GDM1 (cell line): Measurements from ENCODE around the gene GNPTG.

Experiments used
- DNase-seq: peaks from one replicate; lab custom pipeline; 2025; lab: John Stamatoyannopoulos, UW

GNPTG gene

GRCh38 chr16:1333854-1334700 lies 17.7 kb upstream of the GNPTG start:
- DNase-seq, result no peak

GRCh38 chr16:1334739-1335138 lies 17.0 kb upstream of the GNPTG start:
- DNase-seq, result no peak

GRCh38 chr16:1335211-1335971 lies 16.3 kb upstream of the GNPTG start:
- no peak for DNase-seq

- no peak for DNase-seq
Measured at GRCh38 chr16:1335996-1336395, 15.7 kb upstream of the GNPTG start.

- no peak for DNase-seq
Measured at GRCh38 chr16:1336619-1337018, 15.1 kb upstream of the GNPTG start.

DNA sequence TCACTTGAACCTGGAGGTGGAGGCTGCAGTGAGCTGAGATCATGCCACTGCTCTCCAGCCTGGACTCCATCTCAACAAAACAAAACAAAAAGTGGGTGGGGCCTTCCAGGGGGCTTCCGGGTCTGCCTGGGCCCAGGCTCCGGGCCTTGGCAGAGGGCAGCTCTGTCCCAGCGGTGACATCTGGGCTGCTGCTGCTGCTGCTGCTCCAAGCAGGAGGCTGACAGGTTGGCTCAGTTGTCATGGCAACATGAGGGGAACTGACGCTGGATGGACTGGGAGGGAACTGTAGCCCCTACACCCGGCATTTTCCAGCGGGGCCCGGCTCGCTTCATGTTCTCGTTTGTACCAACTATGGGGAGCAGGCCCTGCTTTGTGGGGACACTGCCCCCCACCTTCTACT lies 14.2 kb upstream of the GNPTG start:
- no peak for DNase-seq

DNA sequence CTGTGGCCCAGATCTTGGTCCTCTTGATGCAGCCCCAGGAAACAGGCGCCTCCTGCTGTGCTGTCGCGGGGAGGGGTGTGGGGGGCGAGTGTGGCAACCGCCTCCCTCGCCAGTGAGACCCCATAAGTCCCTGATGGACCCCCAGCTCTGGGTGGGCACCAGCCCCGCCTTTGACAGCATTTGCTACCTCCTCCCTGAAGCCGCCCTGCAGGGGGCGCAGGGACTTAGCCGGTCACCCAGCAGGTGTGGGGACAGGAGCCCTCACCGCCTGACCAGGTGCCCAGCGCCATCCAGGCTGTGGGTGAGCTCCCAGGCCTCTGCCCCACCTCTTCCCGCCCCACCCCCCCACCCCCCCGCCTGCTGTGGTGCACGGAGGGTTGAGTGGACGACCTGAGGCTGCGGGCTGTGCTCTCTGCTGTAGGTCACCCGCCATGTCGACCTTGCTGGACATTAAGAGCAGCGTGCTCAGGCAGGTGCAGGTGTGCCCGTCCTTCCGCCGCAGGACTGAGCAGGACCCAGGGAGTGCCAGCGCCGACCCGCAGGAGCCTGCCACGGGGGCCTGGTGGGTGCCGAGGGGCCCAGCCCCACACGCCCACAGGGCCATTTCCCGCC lies 13.5 kb upstream of the GNPTG start:
- no peak for DNase-seq

DNA sequence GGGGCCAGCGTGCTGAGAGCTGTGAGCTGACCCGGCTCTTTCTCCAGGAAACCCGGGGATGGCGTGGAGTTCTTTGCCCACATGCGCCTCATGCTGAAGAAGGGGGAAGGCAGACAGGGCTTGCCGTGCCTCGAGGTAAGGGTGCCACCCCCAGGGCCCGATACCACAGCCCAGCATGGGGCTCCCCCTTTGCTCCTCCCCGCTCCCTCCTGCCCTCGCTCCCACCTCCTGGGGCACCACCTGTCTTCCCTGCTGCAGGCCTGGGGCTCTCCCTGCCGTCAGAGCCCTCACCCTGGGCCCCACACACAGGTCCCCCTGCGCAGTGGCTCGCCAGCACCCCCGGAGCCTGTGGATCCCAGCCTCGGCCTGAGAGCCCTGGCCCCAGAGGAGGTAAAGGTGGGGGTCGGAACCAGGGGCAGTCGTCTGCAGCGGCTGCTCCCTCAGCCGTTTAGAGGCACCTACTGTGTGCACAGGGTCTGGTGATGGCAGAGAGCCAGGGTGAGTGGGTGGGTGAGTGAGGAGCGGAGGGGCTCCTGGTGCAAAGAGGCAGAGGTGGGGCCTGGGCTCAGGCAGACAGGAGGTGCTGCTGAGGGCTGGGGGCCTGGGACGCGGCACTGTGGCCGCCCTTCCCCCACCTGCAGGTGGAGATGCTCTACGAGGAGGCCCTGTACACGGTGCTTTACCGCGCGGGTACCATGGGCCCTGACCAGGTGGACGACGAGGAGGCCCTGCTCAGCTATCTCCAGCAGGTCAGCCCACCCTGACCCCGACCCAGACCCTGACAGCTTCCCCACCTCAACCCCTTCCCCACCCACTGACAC lies 12.7 kb upstream of the GNPTG start:
- no peak for DNase-seq

- no peak for DNase-seq
Measured at GRCh38 chr16:1340730-1341494, 10.8 kb upstream of the GNPTG start.

DNA sequence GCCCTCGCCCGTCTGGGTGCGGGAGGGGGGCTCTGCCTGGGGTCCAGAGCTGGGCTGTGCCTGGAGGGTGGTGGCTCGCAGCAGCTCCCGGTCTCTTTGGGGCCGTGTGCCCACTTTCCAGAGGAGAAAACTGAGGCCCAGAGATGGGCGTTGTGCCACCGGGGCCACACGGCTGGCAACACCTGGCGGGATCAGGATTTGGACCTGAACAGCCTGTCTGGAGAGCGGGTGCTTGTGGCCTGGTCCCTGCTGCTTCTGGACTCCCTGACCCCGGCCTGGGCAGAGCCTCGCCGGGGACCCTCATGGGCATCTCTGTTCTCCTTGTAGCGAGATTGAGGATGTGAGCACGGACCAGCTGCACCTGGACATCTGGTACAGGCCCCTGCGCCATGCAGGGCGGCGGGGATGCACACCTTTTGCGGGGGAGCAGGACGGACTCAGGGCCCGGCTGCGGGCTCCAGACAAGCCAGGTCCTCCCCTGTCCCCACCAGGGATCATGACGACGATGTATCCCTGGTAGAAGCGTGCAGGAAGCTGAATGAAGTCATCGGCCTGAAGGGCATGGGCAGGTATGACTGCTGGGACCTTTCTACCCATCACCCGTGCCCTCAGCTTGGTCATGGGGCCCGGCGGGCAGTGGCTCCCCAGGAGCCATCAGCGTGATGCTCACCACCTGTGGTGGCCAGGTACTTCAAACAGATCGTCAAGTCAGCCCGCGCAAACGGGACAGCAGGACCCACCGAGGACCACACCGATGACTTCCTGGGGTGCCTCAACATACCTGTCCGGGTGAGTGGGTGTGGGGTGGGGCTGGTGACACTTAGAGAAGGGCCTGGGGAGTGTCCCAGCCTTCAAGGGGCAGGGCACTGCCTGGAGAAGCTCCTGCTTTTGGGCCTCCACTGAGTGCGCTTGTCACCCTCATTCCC lies 10.0 kb upstream of the GNPTG start:
- no peak for DNase-seq

GRCh38 chr16:1342526-1343427 lies 9.0 kb upstream of the GNPTG start:
- DNase-seq, result peak; percentile 99

DNA sequence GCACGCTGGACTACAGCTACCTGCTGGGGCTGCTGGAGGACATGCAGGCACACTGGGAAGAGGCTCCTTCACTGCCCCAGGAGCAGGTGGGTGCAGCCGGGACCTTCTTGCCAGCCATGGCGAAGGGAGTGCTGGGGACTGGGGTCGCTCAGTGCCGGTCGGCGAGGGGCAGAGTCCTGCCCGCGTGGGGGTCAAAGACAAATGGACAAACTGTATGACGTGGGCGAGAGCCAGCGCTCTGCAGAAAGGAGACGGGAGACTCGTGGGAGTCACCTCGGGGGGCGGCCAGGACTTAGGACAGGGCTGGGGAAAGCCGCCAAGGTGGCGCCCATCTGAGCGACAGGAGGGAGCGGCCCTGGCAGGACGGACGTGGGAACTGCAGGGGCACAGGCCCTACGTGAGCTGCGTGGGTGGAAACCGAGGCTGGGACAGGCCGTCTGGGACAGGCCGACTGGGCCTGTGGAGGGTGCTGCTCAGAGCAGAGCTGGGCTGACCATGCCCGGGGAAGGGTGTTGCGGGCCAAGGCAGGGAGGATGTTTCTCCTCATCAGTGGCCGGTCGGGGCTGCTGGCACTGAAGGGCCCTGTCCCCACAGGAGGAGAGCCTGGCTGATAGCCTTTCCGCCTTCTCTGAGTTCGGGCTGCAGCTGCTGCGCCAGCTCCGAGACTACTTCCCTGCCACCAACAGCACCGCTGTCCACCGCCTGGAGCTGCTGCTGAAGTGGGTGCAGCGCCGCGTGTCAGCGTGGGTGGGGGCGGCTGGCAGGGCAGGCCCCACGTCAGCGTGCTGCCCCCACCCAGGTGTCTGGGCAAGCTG lies 8.1 kb upstream of the GNPTG start:
- DNase-seq, result no peak

GRCh38 chr16:1344499-1344898 lies 7.2 kb upstream of the GNPTG start:
- no peak for DNase-seq

DNA sequence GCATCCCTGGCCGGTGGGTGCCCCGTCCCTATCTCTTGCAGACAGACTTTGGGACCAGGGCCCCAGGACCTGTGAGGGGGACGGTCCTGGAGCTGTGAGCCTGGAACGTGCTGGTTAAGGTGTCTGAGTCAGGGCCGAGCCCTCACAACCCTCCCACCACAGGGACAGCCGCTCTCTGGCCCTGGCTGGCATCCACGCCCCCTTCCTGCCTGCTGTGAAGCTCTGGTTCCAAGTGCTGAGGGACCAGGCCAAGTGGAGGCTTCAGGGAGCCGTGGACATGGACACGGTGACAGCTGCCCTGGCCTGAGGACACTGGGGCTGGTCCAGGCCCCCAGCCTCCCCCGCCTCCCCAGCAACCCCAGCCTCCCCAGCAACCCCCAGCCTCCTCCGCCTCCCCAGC lies 6.6 kb upstream of the GNPTG start:
- no peak for DNase-seq

GRCh38 chr16:1345651-1346421 lies 5.9 kb upstream of the GNPTG start:
- DNase-seq, result no peak

DNA sequence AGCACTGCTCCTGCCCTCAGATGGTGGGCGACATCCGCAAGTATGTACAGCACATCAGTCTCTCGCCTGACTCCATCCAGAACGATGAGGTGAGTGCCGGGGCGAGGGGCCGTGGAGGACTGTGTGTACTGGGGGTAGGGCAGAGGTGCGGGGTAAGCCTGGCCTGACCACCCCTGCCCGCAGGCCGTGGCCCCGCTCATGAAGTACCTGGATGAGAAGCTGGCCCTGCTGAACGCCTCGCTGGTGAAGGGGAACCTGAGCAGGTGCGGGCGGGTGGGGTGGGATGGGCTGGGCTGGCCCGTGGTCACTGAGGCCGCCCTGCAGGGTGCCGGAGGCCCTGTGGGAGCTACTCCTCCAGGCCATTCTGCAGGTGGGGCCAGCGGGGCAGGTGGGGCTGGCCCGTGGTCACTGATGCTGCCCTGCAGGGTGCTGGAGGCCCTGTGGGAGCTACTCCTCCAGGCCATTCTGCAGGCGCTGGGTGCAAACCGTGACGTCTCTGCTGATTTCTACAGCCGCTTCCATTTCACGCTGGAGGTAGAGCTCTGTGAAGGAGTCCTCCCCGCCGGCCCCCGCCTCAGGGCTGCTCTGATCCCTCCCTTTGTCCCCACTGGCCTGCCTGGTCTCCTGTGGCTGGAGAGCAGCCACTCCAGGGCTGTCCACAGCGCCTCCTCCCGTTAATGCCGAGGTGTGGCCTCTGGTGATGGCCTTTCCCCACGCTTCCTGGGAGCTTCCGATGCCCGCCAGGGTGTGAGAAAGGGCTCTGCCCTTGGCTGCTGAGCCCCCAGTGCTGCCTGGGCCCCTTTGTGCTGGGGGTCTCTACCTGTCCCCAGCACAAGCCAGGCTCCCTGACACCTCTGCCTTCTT lies 5.1 kb upstream of the GNPTG start:
- no peak for DNase-seq
